A673 (cell line): ENCODE results near the gene MYO1C.

ENCODE experiments used
- CTCF ChIP-seq: fragments of 300-800, 200-600 bp; sonication (generic); conservative IDR thresholded peaks from 2 replicates; pipeline ENCODE4 v1.5.1; 2017; ENCODE audit warnings: low read depth, mild to moderate bottlenecking, antibody characterized with exemption, low read length, moderate library complexity, mixed read lengths
- EZH2 ChIP-seq: fragments of 200-600 bp; sonication (generic); IDR thresholded peaks from 2 replicates; pipeline ENCODE4 v1.6.1; 2017; ENCODE audit warnings: borderline replicate concordance, low read depth, mild to moderate bottlenecking, mixed read lengths, antibody characterized with exemption, low read length; ENCODE audit not compliant: poor library complexity, severe bottlenecking

- TF ChIP-seq CTCF: no peak
- no peak for TF ChIP-seq EZH2
Observed at GRCh38 chr17:1420163-1420562, 72.3 kb downstream of the MYO1C start.
